GM19372 (cell line): ENCODE measurements around the gene TOMM22.

ENCODE experiments used
- ATAC-seq: cut with Tn5 transposase; IDR thresholded peaks from one replicate; pipeline ENCODE4 v1.9.1; 2021; ENCODE audit warnings: mild to moderate bottlenecking, low read depth, moderate library complexity; ENCODE audit not compliant: unreplicated experiment

TOMM22 gene

GRCh38 chr22:38731703-38732161 lies 50.0 kb downstream of the TOMM22 start:
- no peak for ATAC-seq

GRCh38 chr22:38732251-38732815 lies 50.6 kb downstream of the TOMM22 start:
- no peak for ATAC-seq

- ATAC-seq: no peak
Observed at GRCh38 chr22:38733329-38733723, 51.6 kb downstream of the TOMM22 start.

- ATAC-seq: no peak
Observed at GRCh38 chr22:38733724-38734381, 52.1 kb downstream of the TOMM22 start.

- ATAC-seq: no peak
Observed at GRCh38 chr22:38734421-38735100, 52.8 kb downstream of the TOMM22 start.
